HFFc6 (cell line): ENCODE results near the gene ECPAS. TPM values are rescaled to one million over a fixed set of nuclear protein-coding genes. Genes with fewer than 3 reads are reported as not detected.

ENCODE experiments used
- DNase-seq: peaks from one replicate; pipeline ENCODE4 v3.0.0-alpha.2; 2018
- H3K27ac Mint-ChIP-seq: 2 replicates; pipeline ENCODE4 v1.8.0; 2020; ENCODE audit warnings: mild to moderate bottlenecking, mixed read lengths
- H3K27me3 Mint-ChIP-seq: 2 replicates; pipeline ENCODE4 v1.8.0; 2021; ENCODE audit warnings: mild to moderate bottlenecking, moderate library complexity, mixed read lengths; ENCODE audit not compliant: insufficient read depth
- H3K36me3 Mint-ChIP-seq: 2 replicates; pipeline ENCODE4 v1.8.0; 2021; ENCODE audit warnings: low read depth, mixed read lengths
- H3K4me1 Mint-ChIP-seq: 2 replicates; pipeline ENCODE4 v1.8.0; 2020; ENCODE audit warnings: low read depth, mixed read lengths
- H3K4me3 Mint-ChIP-seq: 2 replicates; pipeline ENCODE4 v1.8.0; 2020; ENCODE audit warnings: mild to moderate bottlenecking, moderate library complexity, mixed read lengths
- H3K9me3 Mint-ChIP-seq: 2 replicates; pipeline ENCODE4 v1.8.0; 2020; ENCODE audit warnings: mild to moderate bottlenecking, mixed read lengths
- total RNA-seq, 6 experiments: library from RNA; stranded (reverse); fragmentation: NEBNext Ultra II Directional; extraction: Animal tissue kit (Norgen Biotek cat#: 25700); gene quantifications; 2 replicates in 1 of 6; 3 replicates in 5 of 6; pipeline ENCODE4 v1.2.3, GENCODE V29; 2021
- TF ChIP-seq, protein P1 (sequence below): fragments of 200-600 bp; sonication (generic); IDR thresholded peaks from 2 replicates; pipeline ENCODE4 v1.5.0; 2021; ENCODE audit warnings: antibody characterized with exemption, mild to moderate bottlenecking

Gene ECPAS
- total RNA-seq, 6 experiments from 2014 or later: 69.8 to 87.7 (median 77.6) TPM

DNA sequence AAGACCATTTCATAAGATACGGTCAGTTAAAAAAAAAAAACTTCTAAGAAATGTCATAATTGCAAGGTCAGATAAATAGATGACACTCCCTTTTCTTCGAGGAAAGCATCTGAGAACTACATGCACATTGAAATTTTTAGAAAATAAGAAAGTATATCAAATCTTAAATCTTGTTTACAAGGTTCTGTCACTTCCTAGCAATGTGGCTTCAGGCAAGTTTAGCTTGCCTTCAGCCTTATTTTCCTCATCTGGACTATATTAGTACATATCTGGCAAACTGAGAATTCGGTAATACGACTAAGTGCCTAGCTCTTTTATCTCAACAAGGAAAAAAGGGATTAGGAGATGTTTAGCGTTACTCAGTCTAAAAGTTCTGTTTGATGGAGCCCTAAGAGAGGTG lies 121.7 kb downstream of the ECPAS start:
- peaks cover 49% of the 10 kb centered on the region for H3K36me3 Mint-ChIP-seq
- peaks cover 24% of the 10 kb centered on the region for H3K4me1 Mint-ChIP-seq
- H3K27ac Mint-ChIP-seq: peak overlapping the region; percentile 70
- H3K9me3 Mint-ChIP-seq: no peaks in the 10 kb centered on the region
- H3K4me3 Mint-ChIP-seq: peak overlapping the region; percentile 4; the same call in 1 of the 2 replicates
- peak; percentile 58 for DNase-seq
- TF ChIP-seq, protein P1, sequence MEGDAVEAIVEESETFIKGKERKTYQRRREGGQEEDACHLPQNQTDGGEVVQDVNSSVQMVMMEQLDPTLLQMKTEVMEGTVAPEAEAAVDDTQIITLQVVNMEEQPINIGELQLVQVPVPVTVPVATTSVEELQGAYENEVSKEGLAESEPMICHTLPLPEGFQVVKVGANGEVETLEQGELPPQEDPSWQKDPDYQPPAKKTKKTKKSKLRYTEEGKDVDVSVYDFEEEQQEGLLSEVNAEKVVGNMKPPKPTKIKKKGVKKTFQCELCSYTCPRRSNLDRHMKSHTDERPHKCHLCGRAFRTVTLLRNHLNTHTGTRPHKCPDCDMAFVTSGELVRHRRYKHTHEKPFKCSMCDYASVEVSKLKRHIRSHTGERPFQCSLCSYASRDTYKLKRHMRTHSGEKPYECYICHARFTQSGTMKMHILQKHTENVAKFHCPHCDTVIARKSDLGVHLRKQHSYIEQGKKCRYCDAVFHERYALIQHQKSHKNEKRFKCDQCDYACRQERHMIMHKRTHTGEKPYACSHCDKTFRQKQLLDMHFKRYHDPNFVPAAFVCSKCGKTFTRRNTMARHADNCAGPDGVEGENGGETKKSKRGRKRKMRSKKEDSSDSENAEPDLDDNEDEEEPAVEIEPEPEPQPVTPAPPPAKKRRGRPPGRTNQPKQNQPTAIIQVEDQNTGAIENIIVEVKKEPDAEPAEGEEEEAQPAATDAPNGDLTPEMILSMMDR: no peak
- no peaks in the 10 kb centered on the region; the same call in 1 of the 2 replicates for H3K27me3 Mint-ChIP-seq

DNA sequence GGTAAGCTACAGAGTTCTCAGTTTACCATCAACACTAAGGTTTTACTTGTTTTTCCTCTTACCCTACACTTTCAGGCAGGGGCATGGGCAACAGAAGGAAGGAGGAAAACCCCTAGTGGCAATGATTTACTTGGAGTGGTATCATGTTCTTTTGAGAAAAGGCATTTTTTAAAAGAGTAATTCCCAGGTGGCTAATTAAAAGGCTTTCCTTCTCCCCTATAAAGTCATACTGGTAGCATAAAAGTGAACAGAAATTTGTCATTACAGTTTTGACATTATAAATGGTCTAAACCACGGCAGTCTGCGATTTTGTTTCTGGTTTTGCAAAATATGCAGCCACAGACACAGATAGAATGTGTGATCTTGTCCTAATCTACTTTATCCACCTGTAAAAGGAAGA lies 123.3 kb downstream of the ECPAS start:
- Mint-ChIP-seq H3K27me3 (peaks cover under 1% of the 10 kb centered on the region; the same call in 1 of the 2 replicates), H3K4me1 (peaks cover 40% of the 10 kb centered on the region), H3K27ac (no peak overlapping the region), H3K4me3 (no peak overlapping the region), H3K9me3 (peaks cover 2% of the 10 kb centered on the region; the same call in 1 of the 2 replicates), H3K36me3 (peaks cover 42% of the 10 kb centered on the region)
- no peak for DNase-seq
- TF ChIP-seq, protein P1: no peak

DNA sequence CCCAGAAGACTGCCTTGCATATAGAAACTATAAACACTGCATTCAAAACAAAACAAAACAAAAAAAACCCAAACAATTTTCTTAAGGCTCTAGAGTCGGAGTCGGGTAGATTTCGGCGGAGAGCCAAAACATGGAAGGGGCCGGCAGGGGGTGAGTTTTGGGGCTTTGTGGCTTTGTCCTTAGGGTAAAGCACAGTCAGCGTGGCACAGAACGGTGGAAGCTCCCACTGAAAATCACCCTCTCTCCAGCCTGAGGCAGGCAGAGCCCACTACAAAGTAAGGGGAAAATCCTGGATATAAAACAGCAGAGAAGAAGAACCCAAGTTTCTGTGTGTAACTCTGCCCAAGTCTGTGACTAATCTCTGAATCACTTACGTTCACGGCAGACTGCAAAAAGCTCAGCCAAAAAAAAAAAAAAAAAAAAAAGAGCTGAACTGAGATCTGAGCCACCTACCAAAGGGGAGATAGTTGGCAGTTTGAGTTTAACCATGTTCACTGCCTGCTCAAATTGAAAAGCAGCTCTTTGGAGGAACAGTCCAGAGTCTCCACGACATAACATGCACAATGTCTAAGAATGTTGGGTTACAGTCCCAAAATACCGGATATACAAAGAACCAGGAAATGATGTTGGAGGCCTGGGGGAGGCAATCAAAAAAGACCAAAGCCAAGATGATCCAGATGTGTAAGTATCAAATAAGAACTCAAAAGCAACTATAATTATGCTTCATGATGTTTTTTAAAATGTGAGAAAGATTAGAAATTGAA lies 127.5 kb downstream of the ECPAS start:
- H3K9me3 Mint-ChIP-seq: peaks cover 4% of the 10 kb centered on the region; the same call in 1 of the 2 replicates
- TF ChIP-seq, protein P1: no peak
- peaks cover 19% of the 10 kb centered on the region for H3K36me3 Mint-ChIP-seq
- H3K27me3 Mint-ChIP-seq: peaks cover 2% of the 10 kb centered on the region; the same call in 1 of the 2 replicates
- peak overlapping the region; percentile 83 for H3K4me3 Mint-ChIP-seq
- DNase-seq: peak; percentile 72
- H3K27ac Mint-ChIP-seq: peak overlapping the region; percentile 68
- H3K4me1 Mint-ChIP-seq: peaks cover 23% of the 10 kb centered on the region

DNA sequence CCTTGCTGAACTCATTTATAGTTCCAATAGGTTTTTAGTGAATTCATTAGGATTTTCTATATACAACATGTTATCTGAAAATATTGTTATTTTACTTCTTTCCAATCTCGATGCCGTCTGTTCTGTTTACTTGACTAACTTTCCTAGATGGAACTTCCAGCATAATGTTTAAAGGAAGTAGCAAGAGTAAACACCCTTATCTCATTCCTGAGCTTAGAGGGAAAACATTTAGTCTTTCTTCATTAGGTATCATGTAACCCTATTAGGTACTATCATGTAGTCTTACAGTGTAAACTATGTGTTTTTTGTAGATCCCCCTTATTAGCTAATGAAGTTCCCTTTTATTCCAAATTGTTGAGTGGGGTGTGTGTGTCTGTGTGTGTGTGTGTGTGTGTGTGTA lies 131.6 kb downstream of the ECPAS start:
- no peak for DNase-seq

DNA sequence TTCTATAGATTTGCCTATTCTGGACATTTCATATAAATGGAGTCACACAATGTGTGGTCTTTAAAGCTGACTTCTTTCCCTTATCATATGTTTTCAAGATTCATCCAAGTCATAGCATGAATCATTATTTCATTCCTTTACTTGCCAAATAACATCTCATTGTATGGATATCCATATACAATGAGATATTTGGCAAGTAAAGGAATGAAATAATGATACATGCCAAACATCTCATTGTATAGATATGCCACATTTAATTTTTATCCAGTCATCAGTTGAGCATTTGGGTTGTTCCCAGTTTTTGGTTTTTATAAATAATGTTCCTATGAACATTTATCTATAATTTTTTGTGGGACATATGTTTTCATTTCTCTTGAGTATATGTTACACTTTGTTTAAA lies 133.6 kb downstream of the ECPAS start:
- DNase-seq: no peak
- Mint-ChIP-seq H3K4me3 (no peak overlapping the region), H3K27me3 (0 out of 2 replicates have a peak, but pooled peaks cover 2% of the 10 kb centered on the region), H3K36me3 (no peaks in the 10 kb centered on the region), H3K4me1 (peaks cover 4% of the 10 kb centered on the region; the same call in 1 of the 2 replicates), H3K9me3 (no peaks in the 10 kb centered on the region), H3K27ac (no peak overlapping the region)
- TF ChIP-seq, protein P1: no peak

More for the DNA sequence above, 131.6 kb downstream of the ECPAS start:
- H3K9me3 Mint-ChIP-seq: peaks cover 4% of the 10 kb centered on the region; the same call in 1 of the 2 replicates
- peaks cover 24% of the 10 kb centered on the region for H3K4me1 Mint-ChIP-seq
- no peak overlapping the region for H3K27ac Mint-ChIP-seq
- TF ChIP-seq, protein P1: no peak
- peaks cover 2% of the 10 kb centered on the region; the same call in 1 of the 2 replicates for H3K27me3 Mint-ChIP-seq
- H3K4me3 Mint-ChIP-seq: no peak overlapping the region
- peaks cover 6% of the 10 kb centered on the region; the same call in 1 of the 2 replicates for H3K36me3 Mint-ChIP-seq
